GM10266 (cell line): ENCODE measurements around the gene ECM2.

Experiments
- DNase-seq: peaks from one replicate; pipeline ENCODE4 v3.0.0; 2012; ENCODE audit errors: extremely low spot score
- TF ChIP-seq, protein P1 (sequence below): IDR thresholded peaks from 2 replicates; pipeline ENCODE4 v1.5.1; 2012; ENCODE audit warnings: mild to moderate bottlenecking, low read depth; ENCODE audit not compliant: control insufficient read depth, insufficient read depth; ENCODE audit errors: missing control alignments

Gene ECM2

DNA sequence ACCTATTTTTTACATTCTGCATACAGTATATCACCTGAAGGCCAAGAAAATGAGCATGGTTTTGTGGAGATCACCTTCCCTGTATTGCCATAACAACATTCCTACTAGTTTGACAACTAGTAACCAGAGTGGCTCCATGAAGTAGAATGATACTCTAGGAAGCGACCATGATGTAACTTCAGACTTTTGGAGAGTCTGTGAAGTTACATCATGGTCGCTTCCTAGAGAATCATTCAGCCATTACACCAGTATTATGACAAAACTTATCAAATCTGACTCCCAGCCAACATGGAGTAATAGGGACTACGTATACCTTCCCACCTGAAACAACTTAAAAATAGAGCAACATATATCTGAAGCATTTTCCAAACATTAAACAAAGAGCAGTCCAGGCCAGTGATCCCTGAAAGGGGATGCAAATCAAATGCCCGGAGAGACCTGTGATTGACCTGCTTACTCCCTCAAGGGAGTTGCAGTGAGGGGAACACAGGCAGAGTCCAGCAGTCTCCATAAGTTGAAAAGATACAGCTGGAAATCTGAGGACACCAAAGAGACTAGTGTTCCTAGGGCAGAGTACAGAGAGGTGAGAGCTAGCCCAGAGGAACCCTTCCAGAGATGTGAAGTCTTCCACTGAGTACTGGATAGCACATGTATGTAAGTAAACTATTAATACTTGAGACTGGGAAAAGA, 7.8 kb downstream of the ECM2 start:
- TF ChIP-seq, protein P1, sequence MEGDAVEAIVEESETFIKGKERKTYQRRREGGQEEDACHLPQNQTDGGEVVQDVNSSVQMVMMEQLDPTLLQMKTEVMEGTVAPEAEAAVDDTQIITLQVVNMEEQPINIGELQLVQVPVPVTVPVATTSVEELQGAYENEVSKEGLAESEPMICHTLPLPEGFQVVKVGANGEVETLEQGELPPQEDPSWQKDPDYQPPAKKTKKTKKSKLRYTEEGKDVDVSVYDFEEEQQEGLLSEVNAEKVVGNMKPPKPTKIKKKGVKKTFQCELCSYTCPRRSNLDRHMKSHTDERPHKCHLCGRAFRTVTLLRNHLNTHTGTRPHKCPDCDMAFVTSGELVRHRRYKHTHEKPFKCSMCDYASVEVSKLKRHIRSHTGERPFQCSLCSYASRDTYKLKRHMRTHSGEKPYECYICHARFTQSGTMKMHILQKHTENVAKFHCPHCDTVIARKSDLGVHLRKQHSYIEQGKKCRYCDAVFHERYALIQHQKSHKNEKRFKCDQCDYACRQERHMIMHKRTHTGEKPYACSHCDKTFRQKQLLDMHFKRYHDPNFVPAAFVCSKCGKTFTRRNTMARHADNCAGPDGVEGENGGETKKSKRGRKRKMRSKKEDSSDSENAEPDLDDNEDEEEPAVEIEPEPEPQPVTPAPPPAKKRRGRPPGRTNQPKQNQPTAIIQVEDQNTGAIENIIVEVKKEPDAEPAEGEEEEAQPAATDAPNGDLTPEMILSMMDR = no peak
- DNase-seq = no peak

DNA sequence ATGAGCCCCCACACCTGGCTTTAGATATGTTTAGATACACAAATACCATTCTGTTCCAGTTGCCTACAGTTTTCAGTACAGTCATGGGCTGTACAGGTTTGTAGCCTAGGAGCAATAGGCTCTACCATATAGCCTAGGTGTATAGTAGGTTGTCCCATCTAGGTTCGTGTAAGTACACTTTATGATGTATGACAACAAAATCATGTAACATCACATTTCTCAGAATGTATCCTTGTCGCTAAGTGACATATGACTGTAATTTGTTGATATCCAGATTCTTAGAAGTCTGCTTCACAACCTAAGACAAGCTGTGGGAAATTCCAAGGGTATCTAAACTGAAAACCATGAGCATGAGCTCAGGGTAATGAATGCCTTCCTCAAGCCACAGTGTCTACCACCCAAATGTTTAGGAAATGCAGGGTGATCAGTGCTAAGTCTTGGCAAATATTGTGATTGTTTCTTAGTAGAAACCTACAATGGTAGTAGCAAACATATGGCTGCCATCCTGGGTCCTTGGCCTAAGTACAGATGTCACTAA, 8.4 kb downstream of the ECM2 start:
- no peak for DNase-seq
- TF ChIP-seq, protein P1 = no peak

DNA sequence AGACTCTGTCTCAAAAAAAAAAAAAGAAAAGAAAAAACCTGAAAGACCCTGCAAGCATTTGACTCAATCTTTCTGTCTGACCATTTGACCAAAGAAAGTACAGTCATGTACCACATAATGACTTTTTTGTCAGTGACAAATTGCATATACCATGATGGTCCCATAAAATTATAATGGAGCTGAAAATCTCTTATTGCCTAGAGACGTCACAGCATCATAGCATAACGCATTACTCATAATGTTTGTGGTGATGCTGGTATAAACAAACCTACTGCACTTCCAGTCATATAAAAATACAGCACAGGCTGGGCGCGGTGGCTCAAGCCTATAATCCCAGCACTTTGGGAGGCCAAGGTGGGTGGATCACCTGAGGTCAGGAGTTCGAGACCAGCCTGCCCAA, 10.5 kb downstream of the ECM2 start:
- TF ChIP-seq, protein P1 = no peak
- no peak for DNase-seq

DNA sequence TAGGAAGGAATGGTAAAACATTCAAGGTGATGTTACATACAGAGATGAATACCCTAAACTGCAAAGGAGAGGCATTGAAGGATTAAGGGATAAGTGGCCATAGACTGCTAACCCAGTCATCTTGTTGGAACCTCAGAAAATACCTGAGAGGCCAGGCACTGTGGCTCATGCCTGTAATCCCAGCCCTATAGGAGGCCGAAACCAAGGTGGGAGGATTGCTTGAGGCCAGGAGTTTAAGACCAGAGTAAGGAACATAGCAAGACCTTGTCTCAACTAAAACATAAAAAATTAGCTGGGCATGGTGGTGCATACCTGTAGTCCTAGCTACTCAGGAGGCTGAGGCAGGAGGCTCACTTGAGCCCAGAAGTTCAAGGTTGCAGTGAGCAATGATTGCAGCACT, 10.9 kb downstream of the ECM2 start:
- TF ChIP-seq, protein P1 = no peak

DNA sequence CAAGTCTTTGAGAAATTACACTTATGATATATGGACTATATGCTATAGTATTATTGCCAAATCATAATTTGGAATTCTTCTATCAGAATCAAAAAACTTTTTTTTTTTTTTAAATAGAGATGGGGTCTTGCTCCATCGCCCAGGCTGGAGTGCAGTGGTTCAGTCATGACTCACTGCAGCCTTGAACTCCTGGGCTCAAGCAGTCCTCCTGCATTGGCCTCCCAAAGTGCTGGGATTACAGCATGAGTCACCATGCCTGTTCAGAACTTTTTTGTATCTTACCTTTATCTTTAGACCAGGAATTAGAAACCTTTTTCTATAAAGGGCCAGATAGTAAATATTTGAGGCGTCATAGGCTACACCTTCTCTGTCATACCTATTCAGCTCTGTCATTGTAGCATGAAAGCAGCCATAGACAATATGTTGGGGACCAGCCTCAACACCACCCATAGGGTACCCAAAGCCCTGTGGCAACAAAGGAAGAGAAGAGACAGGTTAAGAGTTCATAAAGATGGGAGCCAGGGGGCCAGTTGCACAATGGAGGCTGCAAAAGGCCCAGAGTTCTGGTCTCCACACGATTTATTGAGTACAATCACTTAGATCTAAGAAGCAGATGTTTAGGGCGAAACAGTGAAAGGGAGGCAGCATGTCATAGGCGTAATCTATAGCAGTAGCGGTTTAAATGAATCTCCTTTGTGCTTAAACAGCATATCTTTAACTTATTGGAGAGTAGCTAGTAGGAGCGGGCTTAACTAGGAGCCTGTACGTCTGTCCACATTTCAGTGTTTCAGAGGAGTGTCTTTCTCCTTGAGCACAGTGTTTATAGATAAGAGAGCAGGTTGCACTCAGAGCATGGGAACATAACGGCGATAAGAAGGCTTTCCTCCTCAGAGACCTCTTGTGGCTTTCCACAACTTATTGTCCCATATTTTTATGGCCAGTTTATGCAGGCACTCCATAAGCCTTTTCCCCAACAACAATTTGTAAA, 12.5 kb downstream of the ECM2 start:
- DNase-seq = no peak
- TF ChIP-seq, protein P1 = no peak

More for the DNA sequence above, 10.9 kb downstream of the ECM2 start:
- DNase-seq = no peak

DNA sequence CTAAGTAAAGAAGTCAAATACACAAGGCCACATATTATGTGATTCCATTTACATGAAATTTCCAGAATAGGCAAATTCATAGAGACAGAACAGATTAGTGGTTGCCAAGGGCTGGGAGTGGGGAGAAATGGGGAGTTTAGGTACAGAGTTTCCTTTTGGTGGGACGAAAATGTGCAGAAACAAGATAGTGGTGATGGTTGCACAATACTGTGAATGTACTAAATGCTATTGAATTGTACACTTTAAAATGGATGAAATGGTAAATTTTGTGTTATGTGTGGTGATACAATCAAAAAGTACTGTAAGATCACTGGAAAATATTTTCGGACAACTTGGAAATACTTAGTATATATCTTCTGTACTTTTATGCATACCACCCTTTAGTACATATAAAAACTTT, 15.0 kb downstream of the ECM2 start:
- TF ChIP-seq, protein P1 = no peak
- no peak for DNase-seq
